ENCODE results near the gene LRRC74B.
"Not testable (repeated sequence)": the region's sequence is repeated elsewhere in the genome, so short reads cannot be mapped to it uniquely, and the experiment has no call there.

DNA sequence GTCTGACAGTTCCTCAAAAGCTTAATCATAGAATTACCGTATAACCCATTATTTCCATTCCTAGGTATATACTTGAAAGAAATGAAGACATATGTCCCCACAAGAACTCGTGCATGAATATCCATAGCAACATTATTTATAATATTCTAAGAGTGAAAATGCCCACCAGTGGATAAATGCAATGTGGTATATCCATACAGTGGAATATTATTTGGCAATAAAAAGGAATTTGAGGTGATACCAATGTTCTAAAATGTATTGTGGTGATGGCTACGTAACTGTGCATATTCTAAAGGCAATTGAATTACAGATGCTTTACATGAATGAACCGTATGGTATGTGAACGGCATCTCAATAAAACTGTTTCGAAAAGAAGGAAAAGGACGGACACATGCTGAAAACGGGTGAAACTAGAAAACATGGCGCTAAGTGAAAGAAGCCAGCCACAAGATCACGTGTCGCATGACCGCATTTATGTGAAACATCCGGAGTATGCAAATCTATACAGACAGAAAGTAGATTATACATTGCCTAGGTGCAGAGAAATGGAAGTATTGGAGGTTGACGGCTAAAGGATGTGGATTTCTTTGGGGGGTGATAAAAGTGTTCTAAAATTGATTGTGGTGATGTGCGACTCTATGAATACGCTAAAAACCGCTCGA, 16.0 kb downstream of the LRRC74B start:
- TF ChIP-seq, protein P1, sequence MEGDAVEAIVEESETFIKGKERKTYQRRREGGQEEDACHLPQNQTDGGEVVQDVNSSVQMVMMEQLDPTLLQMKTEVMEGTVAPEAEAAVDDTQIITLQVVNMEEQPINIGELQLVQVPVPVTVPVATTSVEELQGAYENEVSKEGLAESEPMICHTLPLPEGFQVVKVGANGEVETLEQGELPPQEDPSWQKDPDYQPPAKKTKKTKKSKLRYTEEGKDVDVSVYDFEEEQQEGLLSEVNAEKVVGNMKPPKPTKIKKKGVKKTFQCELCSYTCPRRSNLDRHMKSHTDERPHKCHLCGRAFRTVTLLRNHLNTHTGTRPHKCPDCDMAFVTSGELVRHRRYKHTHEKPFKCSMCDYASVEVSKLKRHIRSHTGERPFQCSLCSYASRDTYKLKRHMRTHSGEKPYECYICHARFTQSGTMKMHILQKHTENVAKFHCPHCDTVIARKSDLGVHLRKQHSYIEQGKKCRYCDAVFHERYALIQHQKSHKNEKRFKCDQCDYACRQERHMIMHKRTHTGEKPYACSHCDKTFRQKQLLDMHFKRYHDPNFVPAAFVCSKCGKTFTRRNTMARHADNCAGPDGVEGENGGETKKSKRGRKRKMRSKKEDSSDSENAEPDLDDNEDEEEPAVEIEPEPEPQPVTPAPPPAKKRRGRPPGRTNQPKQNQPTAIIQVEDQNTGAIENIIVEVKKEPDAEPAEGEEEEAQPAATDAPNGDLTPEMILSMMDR (conservative IDR thresholded peaks at IDR 0.05 in 1 of 2, IDR thresholded peaks at IDR 0.05 in 1 of 2; ENCODE audit: extremely low read depth in 1 of 2, insufficient read depth in 1 of 2, low read depth in 1 of 2, low read length in 2 of 2), result not testable (repeated sequence)
- TF ChIP-seq EZH2 (IDR thresholded peaks at IDR 0.05; ENCODE audit: borderline replicate concordance, low read length), result not testable (repeated sequence)

Data from mammary epithelial cell (primary cell).